NB4 (cell line): ENCODE measurements around the gene FXYD1.

Experiments
- CTCF ChIP-seq: IDR thresholded peaks from one replicate; pipeline ENCODE4 v1.5.1; 2012; ENCODE audit warnings: low read depth, low read length
- POLR2A ChIP-seq: IDR thresholded peaks from 2 replicates; pipeline ENCODE4 v1.6.1; 2011; ENCODE audit warnings: mild to moderate bottlenecking; ENCODE audit not compliant: insufficient read length; ENCODE audit errors: extremely low read depth

- TF ChIP-seq POLR2A (no peak), CTCF (no peak)
Observed at GRCh38 chr19:35112995-35113688, 25.5 kb upstream of the FXYD1 start.
